GM23248 (cell line): ENCODE results near the gene MAGEA11. TPM values are rescaled to one million over a fixed set of nuclear protein-coding genes. Genes with fewer than 3 reads are reported as not detected.

ENCODE experiments used
- DNase-seq: peaks from one replicate; pipeline ENCODE4 v3.0.0-alpha.2; 2015
- H2AFZ ChIP-seq: fragments of 200-600 bp; sonication (generic); 2 replicates; pipeline ENCODE4 v1.6.1; 2016; ENCODE audit warnings: antibody characterized with exemption
- H3F3A ChIP-seq: fragments of 200-600 bp; sonication (generic); 2 replicates; pipeline ENCODE4 v1.6.1; 2016; ENCODE audit warnings: mild to moderate bottlenecking, antibody characterized with exemption, mixed run types; ENCODE audit not compliant: insufficient read depth
- H3K27ac ChIP-seq: fragments of 200-600 bp; sonication (generic); 2 replicates; pipeline ENCODE4 v1.5.1; 2016; ENCODE audit warnings: mild to moderate bottlenecking
- H3K27me3 ChIP-seq: fragments of 200-600 bp; sonication (generic); replicated peaks from 2 replicates; pipeline ENCODE4 v1.6.1; 2016; ENCODE audit warnings: mild to moderate bottlenecking; ENCODE audit not compliant: insufficient read depth
- H3K36me3 ChIP-seq: fragments of 200-600 bp; sonication (generic); 2 replicates; pipeline ENCODE4 v1.6.1; 2016; ENCODE audit warnings: low read depth, mild to moderate bottlenecking
- H3K4me1 ChIP-seq: fragments of 200-600 bp; sonication (generic); 2 replicates; pipeline ENCODE4 v1.6.1; 2016; ENCODE audit warnings: mild to moderate bottlenecking; ENCODE audit not compliant: insufficient read depth
- H3K4me2 ChIP-seq: fragments of 200-600 bp; sonication (generic); one replicate; pipeline ENCODE4 v1.6.1; 2016; ENCODE audit warnings: mild to moderate bottlenecking; ENCODE audit not compliant: unreplicated experiment
- H3K4me3 ChIP-seq: fragments of 200-600 bp; sonication (generic); 2 replicates; pipeline ENCODE4 v1.5.1; 2016; ENCODE audit warnings: mild to moderate bottlenecking
- H3K79me2 ChIP-seq: fragments of 200-600 bp; sonication (generic); 2 replicates; pipeline ENCODE4 v1.6.1; 2016; ENCODE audit warnings: mild to moderate bottlenecking; ENCODE audit not compliant: insufficient read depth
- H3K9ac ChIP-seq: fragments of 200-600 bp; sonication (generic); 2 replicates; pipeline ENCODE4 v1.6.1; 2016; ENCODE audit warnings: mild to moderate bottlenecking
- H3K9me2 ChIP-seq: fragments of 200-600 bp; sonication (generic); 2 replicates; pipeline ENCODE4 v1.6.1; 2016; ENCODE audit warnings: mixed run types, mild to moderate bottlenecking, moderate library complexity; ENCODE audit not compliant: insufficient read depth
- H3K9me3 ChIP-seq: fragments of 200-600 bp; sonication (generic); one replicate; pipeline ENCODE4 v1.6.1; 2017; ENCODE audit warnings: low read depth
- H4K20me1 ChIP-seq: fragments of 200-600 bp; sonication (generic); 2 replicates; pipeline ENCODE4 v1.6.0; 2016; ENCODE audit not compliant: insufficient read depth
- EZH2 ChIP-seq: fragments of 200-600 bp; sonication (generic); IDR thresholded peaks from 2 replicates; pipeline ENCODE4 v1.6.1; 2018; ENCODE audit warnings: antibody characterized with exemption, mild to moderate bottlenecking; ENCODE audit not compliant: insufficient read depth, poor library complexity, severe bottlenecking
- EZH2phosphoT487 ChIP-seq: fragments of 200-600 bp; sonication (generic); IDR thresholded peaks from 2 replicates; pipeline ENCODE4 v1.6.1; 2018; ENCODE audit warnings: antibody characterized with exemption, moderate library complexity, mild to moderate bottlenecking, low read depth; ENCODE audit not compliant: insufficient read depth
- WGBS, 2 experiments: methylation state at CpG; one replicate each; pipeline ENCODE4 v1.1.6; 2015 to 2017; ENCODE audit warnings: low lambda C conversion rate in 2 of 2, low coverage in 1 of 2; ENCODE audit errors: missing lambda C conversion rate in 2 of 2; 5-methylcytosine and 5-hydroxymethylcytosine counted together
- in situ Hi-C: fragments of 300-500 bp; cut with MboI; formaldehyde crosslinking; loops from 2 replicates; pipeline ENCODE4 v1.15.0; 2020
- polyA plus RNA-seq: library from polyadenylated mRNA; unstranded; fragments of >200 nt; fragmentation: Nextera tagmentation; extraction: Ambion mirVana; gene quantifications from 2 replicates; pipeline ENCODE4 v1.2.1, GENCODE V29; 2016
- total RNA-seq: library from RNA; depleted of rRNA; stranded (reverse); fragments of >200 nt; shearing (Covaris generic); gene quantifications from 2 replicates; pipeline ENCODE4 v1.2.3, GENCODE V29; 2014

MAGEA11 gene
- total and polyA plus RNA-seq, 2 experiments from 2014 or later = not detected

DNA sequence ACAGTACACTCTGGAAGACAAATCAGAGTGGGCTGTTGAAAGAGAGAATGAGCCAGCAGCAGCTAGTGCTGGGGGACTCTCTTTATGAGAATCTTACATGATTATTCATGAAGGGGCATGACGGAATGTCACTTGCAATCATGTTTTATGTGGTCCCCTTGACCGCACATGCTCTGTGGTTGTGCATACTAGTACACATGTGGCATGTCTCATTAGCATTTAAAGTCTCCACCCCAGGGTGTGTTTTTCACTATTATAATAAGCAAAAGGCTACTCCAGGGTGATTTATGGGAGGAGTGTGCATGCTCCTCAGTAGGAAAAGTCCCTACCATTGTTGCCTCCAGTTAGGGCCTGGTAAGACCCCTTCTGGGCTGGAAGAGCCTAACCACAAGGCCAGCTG is 30.7 kb upstream of the MAGEA11 start:
- H4K20me1 ChIP-seq = no peaks in the 10 kb centered on the region
- no peaks in the 10 kb centered on the region for H3K9me2 ChIP-seq
- WGBS, 2 experiments = 18 to 19% methylated on average over 2 of the region's 2 CpGs
- no peaks in the 10 kb centered on the region for H3K79me2 ChIP-seq
- H3K27ac ChIP-seq = no peak overlapping the region
- no peaks in the 10 kb centered on the region for H3K36me3 ChIP-seq
- H2AFZ ChIP-seq = no peak overlapping the region
- no peak overlapping the region for H3K9ac ChIP-seq
- in situ Hi-C loops = no loop called here
- no peak for TF ChIP-seq EZH2
- TF ChIP-seq EZH2phosphoT487 = no peak
- H3K4me3 ChIP-seq = no peak overlapping the region
- no peak overlapping the region for H3K4me2 ChIP-seq
- DNase-seq = no peak
- H3F3A ChIP-seq = no peaks in the 10 kb centered on the region
- no peaks in the 10 kb centered on the region for H3K27me3 ChIP-seq
- H3K4me1 ChIP-seq = no peaks in the 10 kb centered on the region
- H3K9me3 ChIP-seq = no peaks in the 10 kb centered on the region

DNA sequence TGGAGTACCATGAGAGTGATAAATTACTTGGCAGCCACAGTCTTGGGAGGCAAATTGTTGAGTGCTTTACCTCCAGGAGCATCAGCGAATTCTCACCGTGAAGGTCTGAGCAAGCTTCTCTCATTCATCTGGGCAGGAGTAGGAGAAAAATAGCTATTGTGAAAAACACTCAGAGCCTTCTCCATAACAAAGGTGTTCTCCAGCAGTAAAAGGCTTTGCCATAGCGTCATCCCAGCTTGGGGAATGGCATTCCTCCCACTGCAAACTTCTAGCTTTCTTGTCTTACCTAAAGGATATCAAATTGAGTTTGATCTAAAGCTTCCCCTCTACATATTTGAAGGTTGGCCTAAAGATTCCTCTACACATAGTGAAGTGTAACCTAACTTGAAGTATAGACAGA is 29.8 kb upstream of the MAGEA11 start:
- TF ChIP-seq EZH2phosphoT487 (no peak), EZH2 (no peak)
- H3K27me3 ChIP-seq = no peaks in the 10 kb centered on the region
- no peak overlapping the region for H3K4me3 ChIP-seq
- no peak overlapping the region for H2AFZ ChIP-seq
- H3K4me2 ChIP-seq = no peak overlapping the region
- no peaks in the 10 kb centered on the region for H3F3A ChIP-seq
- 17 to 54% methylated on average over 3 of the region's 3 CpGs for WGBS, 2 experiments
- H3K9me2 ChIP-seq = no peaks in the 10 kb centered on the region
- H3K36me3 ChIP-seq = no peaks in the 10 kb centered on the region
- no peaks in the 10 kb centered on the region for H4K20me1 ChIP-seq
- H3K79me2 ChIP-seq = no peaks in the 10 kb centered on the region
- H3K4me1 ChIP-seq = no peaks in the 10 kb centered on the region
- no peak overlapping the region for H3K9ac ChIP-seq
- no peaks in the 10 kb centered on the region for H3K9me3 ChIP-seq
- no peak overlapping the region for H3K27ac ChIP-seq
- in situ Hi-C loops = no loop called here
- DNase-seq = no peak

- no peaks in the 10 kb centered on the region for H3F3A ChIP-seq
- no peaks in the 10 kb centered on the region for H3K4me1 ChIP-seq
- no peak overlapping the region for H3K27ac ChIP-seq
- no peaks in the 10 kb centered on the region for H3K27me3 ChIP-seq
- no peaks in the 10 kb centered on the region for H3K79me2 ChIP-seq
- no peaks in the 10 kb centered on the region for H3K9me2 ChIP-seq
- 35 to 37% methylated on average over 8 to 9 of the region's 9 CpGs for whole genome bisulfite sequencing, 2 experiments
- H3K9ac ChIP-seq = no peak overlapping the region
- no peaks in the 10 kb centered on the region for H3K36me3 ChIP-seq
- no peak for DNase-seq
- in situ Hi-C loops = no loop called here
- H3K9me3 ChIP-seq = no peaks in the 10 kb centered on the region
- H2AFZ ChIP-seq = no peak overlapping the region
- H3K4me3 ChIP-seq = no peak overlapping the region
- no peak overlapping the region for H3K4me2 ChIP-seq
- H4K20me1 ChIP-seq = no peaks in the 10 kb centered on the region
- TF ChIP-seq EZH2phosphoT487 (no peak), EZH2 (no peak)
Observed at GRCh38 chrX:149682956-149683947, 28.6 kb upstream of the MAGEA11 start.

- DNase-seq = no peak
- H3K27ac ChIP-seq = no peak overlapping the region
- in situ Hi-C loops = no loop called here
Observed at GRCh38 chrX:149683966-149684730, 27.7 kb upstream of the MAGEA11 start.

More at GRCh38 chrX:149683966-149684730, 27.7 kb upstream of the MAGEA11 start:
- Histone ChIP-seq H3K4me3 (no peak overlapping the region), H2AFZ (no peak overlapping the region), H3K4me1 (no peaks in the 10 kb centered on the region), H3K9me3 (no peaks in the 10 kb centered on the region), H3K9ac (no peak overlapping the region), H3K4me2 (no peak overlapping the region), H3F3A (no peaks in the 10 kb centered on the region), H3K27me3 (no peaks in the 10 kb centered on the region), H4K20me1 (no peaks in the 10 kb centered on the region), H3K9me2 (no peaks in the 10 kb centered on the region), H3K36me3 (no peaks in the 10 kb centered on the region), H3K79me2 (no peaks in the 10 kb centered on the region)
- WGBS, 2 experiments = 36 to 46% methylated on average over 5 to 6 of the region's 6 CpGs
- TF ChIP-seq EZH2phosphoT487 = no peak
- TF ChIP-seq EZH2 = no peak
